GM12865 (cell line): Measurements from ENCODE around the gene PYDC1.
A peak's percentile ranks its signal among the peaks of the same experiment; 100 is the strongest.

Experiments used
- DNase-seq: peaks from one replicate; pipeline ENCODE4 v3.0.0; 2010; ENCODE audit warnings: low read depth
- H3K4me3 ChIP-seq: 2 replicates; pipeline ENCODE4 v1.5.1; 2011; ENCODE audit warnings: mild to moderate bottlenecking, low read depth, low read length, control low read depth
- CTCF ChIP-seq: IDR thresholded peaks from 2 replicates; pipeline ENCODE4 v1.5.1; 2011; ENCODE audit warnings: low read length, control low read depth, low read depth, inconsistent platforms; ENCODE audit not compliant: insufficient read depth; ENCODE audit errors: missing control alignments

The PYDC1 gene

GRCh38 chr16:31216422-31217135 lies at the start of gene PYDC1:
Gene PYDC1, minus strand, starts transcription at chr16:31217135. Its CDS starts 107 bp downstream, at chr16:31217028.
- DNase-seq, result no peak
- no peak within 1 kb of the TSS for H3K4me3 ChIP-seq
- TF ChIP-seq CTCF, result no peak

DNA sequence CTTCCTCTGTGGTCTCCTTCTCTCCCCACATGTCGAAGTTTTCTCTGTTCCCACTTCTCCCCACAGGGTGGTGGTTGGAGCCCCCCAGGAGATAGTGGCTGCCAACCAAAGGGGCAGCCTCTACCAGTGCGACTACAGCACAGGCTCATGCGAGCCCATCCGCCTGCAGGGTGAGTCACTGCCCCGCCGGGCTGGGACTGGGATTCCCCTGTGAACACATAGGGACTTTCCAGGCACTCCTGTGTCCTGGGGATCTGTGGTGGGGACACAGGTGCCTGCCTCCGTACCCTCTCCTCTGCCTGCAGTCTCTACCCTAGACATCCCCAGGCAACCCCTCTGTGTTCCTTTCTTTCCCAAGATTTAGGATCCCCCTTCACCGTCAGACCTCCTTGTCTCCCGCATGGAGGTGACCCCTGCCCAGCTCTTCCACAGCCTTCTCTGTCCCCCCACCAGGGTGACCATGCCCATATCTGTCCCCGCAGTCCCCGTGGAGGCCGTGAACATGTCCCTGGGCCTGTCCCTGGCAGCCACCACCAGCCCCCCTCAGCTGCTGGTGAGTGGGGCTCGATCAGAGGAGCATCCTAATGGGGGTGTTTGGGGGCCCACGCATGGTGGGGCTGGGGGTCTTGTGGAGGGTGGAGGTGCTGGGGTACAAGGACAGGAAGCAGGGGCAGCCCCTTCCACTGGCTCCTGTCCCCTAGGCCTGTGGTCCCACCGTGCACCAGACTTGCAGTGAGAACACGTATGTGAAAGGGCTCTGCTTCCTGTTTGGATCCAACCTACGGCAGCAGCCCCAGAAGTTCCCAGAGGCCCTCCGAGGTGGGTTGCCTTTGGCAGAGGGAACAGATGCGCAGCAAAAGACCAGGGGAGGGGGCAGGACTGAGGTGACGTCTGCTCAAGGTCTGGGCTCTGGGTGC lies 48.7 kb upstream of the PYDC1 start:
- peak overlapping the region; percentile 17 for H3K4me3 ChIP-seq
- DNase-seq, result peak; percentile 92
- TF ChIP-seq CTCF, result no peak

DNA sequence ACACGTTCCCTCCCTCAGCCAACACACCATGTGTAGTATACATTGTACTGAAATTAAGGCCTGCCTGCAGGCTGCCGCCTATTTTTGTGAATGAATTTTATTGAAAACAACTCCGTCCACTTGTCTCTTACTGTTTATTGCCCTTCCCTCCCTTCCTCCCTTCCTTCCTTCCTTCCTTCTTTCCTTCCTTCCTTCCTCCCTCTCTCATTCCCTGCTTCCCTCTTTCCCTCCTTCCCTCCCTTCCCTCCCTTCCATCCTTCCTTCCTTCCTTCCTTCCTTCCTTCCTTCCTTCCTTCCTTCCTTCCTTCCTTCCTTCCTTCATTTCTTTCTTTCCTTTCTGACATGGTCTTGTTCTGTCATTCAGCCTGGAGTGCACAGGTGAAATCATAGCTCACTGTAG lies 45.1 kb upstream of the PYDC1 start:
- no peak for DNase-seq
- TF ChIP-seq CTCF, result no peak
- H3K4me3 ChIP-seq, result no peak overlapping the region

DNA sequence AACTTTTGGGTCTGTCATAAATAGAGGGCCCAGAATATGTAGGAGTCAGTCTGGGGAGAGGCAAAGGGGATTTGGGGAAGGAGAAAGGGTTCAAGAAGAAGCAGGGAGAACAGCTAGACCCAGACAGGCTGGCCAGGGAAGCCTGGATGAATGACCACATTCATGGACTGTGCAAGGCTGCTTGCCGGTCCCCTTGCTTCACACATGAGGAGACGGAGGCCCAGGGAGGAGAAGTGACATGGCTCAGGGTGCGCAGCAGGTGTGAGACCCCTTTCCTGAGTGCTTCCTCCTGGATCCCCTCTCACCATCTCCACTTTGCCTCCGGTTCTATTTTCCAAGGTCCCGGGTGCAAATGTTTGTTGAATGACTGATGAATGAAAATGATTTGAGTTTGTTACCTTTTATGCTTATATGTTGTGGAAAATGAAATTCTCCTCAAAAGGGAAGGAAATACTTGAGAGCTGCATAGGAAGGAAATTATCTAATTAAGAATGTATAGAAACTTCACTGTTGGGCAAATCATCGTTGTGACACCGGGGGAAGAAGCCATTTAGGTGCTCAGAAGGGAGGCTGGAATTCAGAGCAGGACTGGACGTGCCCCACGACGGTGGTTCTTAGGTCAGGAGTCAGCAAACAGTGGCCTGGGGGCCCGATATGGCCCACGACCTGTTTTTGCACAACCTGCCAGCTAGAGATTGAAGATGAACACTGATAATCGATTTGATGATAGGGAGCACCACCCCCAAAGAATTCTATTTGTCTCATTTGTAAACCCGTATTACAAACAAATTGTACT lies 43.4 kb upstream of the PYDC1 start:
- H3K4me3 ChIP-seq, result no peak overlapping the region
- no peak for TF ChIP-seq CTCF
- no peak for DNase-seq

- H3K4me3 ChIP-seq, result no peak overlapping the region
- DNase-seq, result no peak
- TF ChIP-seq CTCF, result no peak
Observed at GRCh38 chr16:31258366-31258765, 41.4 kb upstream of the PYDC1 start.

- no peak for DNase-seq
- no peak overlapping the region for H3K4me3 ChIP-seq
- no peak for TF ChIP-seq CTCF
Observed at GRCh38 chr16:31256466-31256865, 39.5 kb upstream of the PYDC1 start.
